PC-9 (cell line): ENCODE data around the gene HEATR5A. TPM values are rescaled to one million over a fixed set of nuclear protein-coding genes. Genes with fewer than 3 reads are reported as not detected.
A peak's percentile ranks its signal among the peaks of the same experiment; 100 is the strongest.

Experiments used
- BruUV-seq: library from RNA; stranded (reverse); fragments of 400-500 nt; replicated peaks from 2 replicates; lab custom pipeline; 2021; lab: Mats Ljungman, UMichigan
- CTCF ChIA-PET: fragments of 300-600 bp; sonication (Branson Sonifier 250); formaldehyde crosslinking; loops from one replicate; lab custom pipeline; 2022; ENCODE audit warnings: antibody characterized with exemption; lab: Charles Lee
- POLR2A ChIA-PET: fragments of 300-600 bp; sonication (Branson Sonifier 250); formaldehyde crosslinking; loops from one replicate; lab custom pipeline; 2022; ENCODE audit warnings: antibody characterized with exemption; ENCODE audit not compliant: unreplicated experiment; lab: Charles Lee
- DNase-seq, 2 experiments: peaks; one replicate each; pipeline versions ENCODE4 v3.0.0 to v3.0.0-alpha.2; 2015 to 2022; ENCODE audit warnings: mixed read lengths in 1 of 2
- H2AFZ ChIP-seq: fragments of 200-600 bp; sonication (generic); 2 replicates; pipeline ENCODE4 v1.8.1; 2017; ENCODE audit warnings: antibody characterized with exemption
- H3F3A ChIP-seq: fragments of 200-600 bp; sonication (generic); 2 replicates; pipeline ENCODE4 v1.8.1; 2017; ENCODE audit warnings: antibody characterized with exemption, mild to moderate bottlenecking, low read depth; ENCODE audit not compliant: insufficient read depth
- H3K27ac ChIP-seq: fragments of 200-600 bp; sonication (generic); 2 replicates; pipeline ENCODE4 v1.6.1; 2016; ENCODE audit warnings: mixed run types
- H3K27me3 ChIP-seq: fragments of 200-600 bp; sonication (generic); 2 replicates; pipeline ENCODE4 v1.6.1; 2016; ENCODE audit warnings: low read depth, mixed run types; ENCODE audit not compliant: insufficient read depth
- H3K36me3 ChIP-seq: fragments of 200-600 bp; sonication (generic); 2 replicates; pipeline ENCODE4 v1.6.1; 2016; ENCODE audit warnings: low read depth, mixed run types
- H3K4me1 ChIP-seq: fragments of 200-600 bp; sonication (generic); replicated peaks from 2 replicates; pipeline ENCODE4 v1.6.1; 2016; ENCODE audit warnings: mixed run types; ENCODE audit not compliant: insufficient read depth
- H3K4me2 ChIP-seq: fragments of 200-600 bp; sonication (generic); 2 replicates; pipeline ENCODE4 v1.6.1; 2017; ENCODE audit warnings: mixed run types
- H3K4me3 ChIP-seq: fragments of 200-600 bp; sonication (generic); 2 replicates; pipeline ENCODE4 v1.6.1; 2016; ENCODE audit warnings: mixed run types
- H3K79me2 ChIP-seq: fragments of 200-600 bp; sonication (generic); 2 replicates; pipeline ENCODE4 v1.6.1; 2017; ENCODE audit warnings: low read depth, mixed run types
- H3K9me2 ChIP-seq: fragments of 200-600 bp; sonication (generic); 2 replicates; pipeline ENCODE4 v1.8.1; 2017; ENCODE audit warnings: mild to moderate bottlenecking; ENCODE audit not compliant: insufficient read depth
- H3K9me3 ChIP-seq: fragments of 200-600 bp; sonication (generic); 2 replicates; pipeline ENCODE4 v1.8.1; 2016; ENCODE audit warnings: low read depth; ENCODE audit not compliant: insufficient read depth
- H4K20me1 ChIP-seq: fragments of 200-600 bp; sonication (generic); 2 replicates; pipeline ENCODE4 v1.8.1; 2017; ENCODE audit not compliant: insufficient read depth
- EZH2 ChIP-seq: fragments of 200-600 bp; sonication (generic); IDR thresholded peaks from 2 replicates; pipeline ENCODE4 v1.8.0; 2017; ENCODE audit warnings: antibody characterized with exemption, low read depth
- intact Hi-C: fragments of 100-400 bp; cut with micrococcal nuclease; formaldehyde crosslinking; loops from one replicate; pipeline ENCODE4 v1.10.0; 2022; ENCODE audit not compliant: unreplicated experiment
- total RNA-seq: library from RNA; stranded (reverse); gene quantifications from 2 replicates; pipeline ENCODE4 v1.2.3, GENCODE V29; 2021
- TF ChIP-seq, protein P1 (sequence below): fragments of 200-600 bp; sonication (generic); conservative IDR thresholded peaks from 2 replicates; pipeline ENCODE4 v1.6.1; 2017; ENCODE audit warnings: mixed run types, antibody characterized with exemption, mild to moderate bottlenecking, moderate library complexity

HEATR5A gene
- total RNA-seq, 1 experiment from 2014 or later: 25.7 TPM

DNA sequence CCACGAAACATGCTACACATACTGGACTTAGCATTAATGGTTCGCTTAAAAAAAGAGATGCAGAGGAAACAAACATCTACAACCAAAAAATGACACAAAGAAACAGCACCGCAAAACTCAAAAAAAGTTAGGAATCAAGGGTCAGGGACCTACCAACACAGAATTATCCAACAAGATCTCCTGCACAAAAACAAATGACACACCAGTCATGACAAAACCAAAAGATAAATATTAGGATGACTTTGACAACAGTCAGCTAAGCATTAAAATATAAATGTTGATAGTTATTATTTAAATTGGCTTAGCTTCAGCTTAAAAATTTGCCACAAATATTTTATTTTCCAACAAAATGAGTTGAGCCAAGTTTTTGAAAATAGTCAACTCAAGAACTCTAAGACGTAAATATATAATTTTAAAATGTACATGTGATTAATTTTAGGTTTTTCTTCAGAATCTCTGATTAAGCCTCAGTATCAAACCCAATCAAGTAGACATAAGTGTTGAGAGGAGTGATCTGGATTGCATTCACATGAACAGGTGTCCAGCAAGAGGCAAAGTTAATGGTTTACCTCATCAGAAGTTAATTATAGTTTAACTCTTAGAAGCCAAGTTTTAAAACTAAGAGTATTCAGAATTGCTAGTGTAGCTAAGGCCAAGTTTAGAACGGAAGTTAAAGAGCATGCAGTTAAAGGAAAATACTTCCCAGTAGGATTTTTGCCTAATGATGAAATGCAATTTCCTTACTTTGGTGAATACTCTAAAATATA lies 79.9 kb downstream of the HEATR5A start:
- Histone ChIP-seq H3K9me3 (no peaks in the 10 kb centered on the region), H3K27me3 (no peaks in the 10 kb centered on the region), H3K27ac (no peak overlapping the region), H3K4me3 (no peak overlapping the region), H3F3A (peaks cover 7% of the 10 kb centered on the region; the same call in 1 of the 2 replicates), H3K4me2 (no peak overlapping the region), H2AFZ (no peak overlapping the region), H3K79me2 (no peaks in the 10 kb centered on the region), H3K36me3 (no peaks in the 10 kb centered on the region), H3K4me1 (peaks cover 14% of the 10 kb centered on the region), H3K9me2 (no peaks in the 10 kb centered on the region), H4K20me1 (no peaks in the 10 kb centered on the region)
- no TSS peak for BruUV-seq
- no peak for TF ChIP-seq EZH2
- TF ChIP-seq, protein P1, sequence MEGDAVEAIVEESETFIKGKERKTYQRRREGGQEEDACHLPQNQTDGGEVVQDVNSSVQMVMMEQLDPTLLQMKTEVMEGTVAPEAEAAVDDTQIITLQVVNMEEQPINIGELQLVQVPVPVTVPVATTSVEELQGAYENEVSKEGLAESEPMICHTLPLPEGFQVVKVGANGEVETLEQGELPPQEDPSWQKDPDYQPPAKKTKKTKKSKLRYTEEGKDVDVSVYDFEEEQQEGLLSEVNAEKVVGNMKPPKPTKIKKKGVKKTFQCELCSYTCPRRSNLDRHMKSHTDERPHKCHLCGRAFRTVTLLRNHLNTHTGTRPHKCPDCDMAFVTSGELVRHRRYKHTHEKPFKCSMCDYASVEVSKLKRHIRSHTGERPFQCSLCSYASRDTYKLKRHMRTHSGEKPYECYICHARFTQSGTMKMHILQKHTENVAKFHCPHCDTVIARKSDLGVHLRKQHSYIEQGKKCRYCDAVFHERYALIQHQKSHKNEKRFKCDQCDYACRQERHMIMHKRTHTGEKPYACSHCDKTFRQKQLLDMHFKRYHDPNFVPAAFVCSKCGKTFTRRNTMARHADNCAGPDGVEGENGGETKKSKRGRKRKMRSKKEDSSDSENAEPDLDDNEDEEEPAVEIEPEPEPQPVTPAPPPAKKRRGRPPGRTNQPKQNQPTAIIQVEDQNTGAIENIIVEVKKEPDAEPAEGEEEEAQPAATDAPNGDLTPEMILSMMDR: no peak
- CTCF ChIA-PET: no interaction called here
- no peak for DNase-seq
- POLR2A ChIA-PET: no interaction called here
- intact Hi-C loops: no loop called here

DNA sequence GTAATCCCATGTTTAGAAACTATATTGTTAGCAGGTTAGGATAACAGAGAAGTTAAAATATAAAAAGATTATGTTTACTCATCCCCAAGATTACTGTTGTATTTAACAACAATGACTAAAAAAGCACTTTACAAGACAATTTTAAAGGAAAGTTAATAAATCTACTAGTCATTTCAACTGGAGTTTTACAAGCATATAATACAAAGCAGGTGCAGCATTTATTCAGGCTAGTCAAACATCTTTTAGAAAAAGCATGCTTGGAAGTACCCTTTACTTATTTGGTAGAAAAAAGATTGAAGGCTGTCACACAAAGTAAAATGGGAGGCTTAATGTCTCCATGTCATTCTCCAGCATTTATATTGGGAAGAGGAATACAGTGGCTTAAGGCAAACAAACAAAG lies 80.6 kb downstream of the HEATR5A start:
- intact Hi-C loops: no loop called here
- no peak for DNase-seq

DNA sequence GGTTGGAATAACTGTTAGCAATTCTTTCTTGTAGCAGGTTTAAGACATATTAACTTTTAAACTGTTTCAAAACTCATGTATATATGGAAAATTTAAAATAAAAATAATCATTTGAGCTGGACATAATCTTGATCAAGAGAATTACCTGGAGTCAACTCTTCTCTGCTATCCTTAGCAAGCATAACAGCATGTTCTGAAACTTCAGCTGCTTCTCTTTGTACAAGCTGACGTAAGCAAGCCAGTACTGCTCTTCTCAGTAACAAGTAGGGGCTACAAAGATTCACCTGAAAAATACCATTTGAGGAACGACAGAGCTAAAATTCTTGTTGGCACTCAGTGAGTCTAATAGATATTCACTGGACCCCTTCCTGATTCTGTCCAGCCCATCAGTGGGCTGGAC lies 83.0 kb downstream of the HEATR5A start:
- POLR2A ChIA-PET: no interaction called here
- DNase-seq: no peak
- CTCF ChIA-PET: no interaction called here
- BruUV-seq: no TSS peak
- Histone ChIP-seq H3K4me1 (peaks cover 14% of the 10 kb centered on the region), H3K9me2 (no peaks in the 10 kb centered on the region), H3K4me3 (no peak overlapping the region), H2AFZ (no peak overlapping the region), H3K27ac (peak overlapping the region; percentile 73), H3K79me2 (no peaks in the 10 kb centered on the region), H3K9me3 (peaks cover under 1% of the 10 kb centered on the region; the same call in 1 of the 2 replicates), H3K4me2 (peak overlapping the region; percentile 29; the same call in 1 of the 2 replicates), H4K20me1 (no peaks in the 10 kb centered on the region), H3F3A (peaks cover 7% of the 10 kb centered on the region; the same call in 1 of the 2 replicates), H3K27me3 (no peaks in the 10 kb centered on the region), H3K36me3 (0 out of 2 replicates have a peak, but pooled peaks cover 4% of the 10 kb centered on the region)
- no peak for TF ChIP-seq EZH2
- TF ChIP-seq, protein P1: no peak
- intact Hi-C loops: no loop called here

More for the DNA sequence above, 80.6 kb downstream of the HEATR5A start:
- Histone ChIP-seq H3K9me3 (no peaks in the 10 kb centered on the region), H3K4me3 (no peak overlapping the region), H3K79me2 (no peaks in the 10 kb centered on the region), H3K9me2 (no peaks in the 10 kb centered on the region), H3F3A (peaks cover 7% of the 10 kb centered on the region; the same call in 1 of the 2 replicates), H4K20me1 (no peaks in the 10 kb centered on the region), H3K4me1 (peaks cover 14% of the 10 kb centered on the region), H3K4me2 (no peak overlapping the region), H3K27ac (no peak overlapping the region), H2AFZ (no peak overlapping the region), H3K27me3 (no peaks in the 10 kb centered on the region), H3K36me3 (no peaks in the 10 kb centered on the region)
- CTCF ChIA-PET: no interaction called here
- no TSS peak for BruUV-seq
- POLR2A ChIA-PET: no interaction called here
- no peak for TF ChIP-seq EZH2
- TF ChIP-seq, protein P1: no peak
